ENCODE measurements around the gene OSGIN1. TPM values are rescaled to one million over a fixed set of nuclear protein-coding genes. Genes with fewer than 3 reads are reported as not detected.

The OSGIN1 gene
- total RNA-seq, 1 donor from 2014 or later: 1.1 TPM

DNA sequence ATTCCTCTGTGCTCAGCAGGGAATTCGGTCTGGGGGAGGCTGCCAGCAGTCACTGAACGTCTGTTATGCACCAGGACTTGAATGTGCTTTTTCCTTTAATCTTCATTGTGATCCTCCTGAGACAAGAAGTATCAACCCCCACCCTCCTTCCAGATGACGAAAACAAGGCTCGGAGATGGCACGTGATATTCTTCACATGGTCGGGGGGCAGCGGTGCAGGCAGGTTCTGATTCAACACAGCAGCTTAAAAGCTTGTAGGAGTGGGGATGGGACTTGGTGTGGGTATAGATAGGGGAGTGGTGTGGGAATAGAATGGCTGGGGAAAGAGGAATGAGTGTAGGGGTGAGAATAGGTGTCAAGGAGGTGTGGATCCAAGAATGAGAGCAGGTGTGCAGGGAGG, 21.4 kb downstream of the OSGIN1 start:
- TF ChIP-seq CTCF (IDR thresholded peaks at IDR 0.05; ENCODE audit: insufficient read depth, low read length, severe bottlenecking): no peak
- no peak for FAIRE-seq
- peaks cover 6% of the 10 kb centered on the region for H3K27me3 ChIP-seq (ENCODE audit: control insufficient read depth, insufficient read depth, low read length)

GRCh38 chr16:83975590-83976260, 22.7 kb downstream of the OSGIN1 start:
- DNase-seq (ENCODE audit: low read depth) (no peak), FAIRE-seq (no peak)
- Histone ChIP-seq H3K4me3 (ENCODE audit: low read depth, low read length) (no peak overlapping the region), H3K36me3 (ENCODE audit: control insufficient read depth, insufficient read depth, low read length) (no peaks in the 10 kb centered on the region), H3K27me3 (ENCODE audit: control insufficient read depth, insufficient read depth, low read length) (peaks cover 2% of the 10 kb centered on the region)
- TF ChIP-seq CTCF (IDR thresholded peaks at IDR 0.05; ENCODE audit: insufficient read depth, low read length, severe bottlenecking): no peak

More for the DNA sequence above, 21.4 kb downstream of the OSGIN1 start:
- no peaks in the 10 kb centered on the region for H3K36me3 ChIP-seq (ENCODE audit: control insufficient read depth, insufficient read depth, low read length)
- no peak overlapping the region for H3K4me3 ChIP-seq (ENCODE audit: low read depth, low read length)
- no peak for DNase-seq (ENCODE audit: low read depth)

DNA sequence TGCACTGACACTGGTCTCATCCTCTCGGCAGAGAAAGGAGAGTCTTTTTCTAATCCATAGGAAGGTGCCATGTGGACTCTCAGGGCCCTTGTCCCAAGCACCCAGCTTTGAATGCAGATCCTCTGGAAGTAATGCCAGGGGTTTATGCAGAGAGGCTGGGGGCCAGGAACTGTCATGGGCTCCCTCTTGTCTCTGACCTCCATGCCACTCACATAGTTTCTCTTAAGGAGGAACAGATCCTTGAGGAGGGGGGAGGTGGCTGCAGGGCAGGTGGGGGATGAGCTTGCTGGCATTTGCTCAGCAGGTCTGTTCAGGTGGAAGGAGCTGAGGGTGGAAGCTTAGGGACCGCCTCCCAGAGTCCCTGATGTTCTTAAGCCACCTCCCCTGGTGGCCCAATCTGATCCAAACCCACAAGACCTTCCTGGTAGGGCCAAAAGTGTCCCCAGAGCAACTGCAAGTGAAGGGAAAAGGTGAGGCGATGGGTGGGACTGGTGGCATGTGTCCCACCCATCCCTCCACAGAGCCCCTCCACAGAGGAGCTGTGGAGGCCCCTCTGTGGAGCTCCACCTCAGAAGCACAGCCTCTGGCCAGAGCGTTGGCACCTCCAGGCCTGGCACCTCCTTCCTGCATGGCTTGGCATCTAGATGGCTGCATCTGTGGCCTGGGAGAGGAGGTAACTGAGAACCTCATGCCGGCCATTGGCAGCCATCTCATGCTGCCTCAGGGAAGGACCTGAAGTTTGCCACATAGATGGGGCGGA, 24.2 kb downstream of the OSGIN1 start:
- no peak for TF ChIP-seq CTCF (IDR thresholded peaks at IDR 0.05; ENCODE audit: insufficient read depth, low read length, severe bottlenecking)
- no peaks in the 10 kb centered on the region for H3K36me3 ChIP-seq (ENCODE audit: control insufficient read depth, insufficient read depth, low read length)
- no peak for FAIRE-seq
- H3K4me3 ChIP-seq (ENCODE audit: low read depth, low read length): no peak overlapping the region
- H3K27me3 ChIP-seq (ENCODE audit: control insufficient read depth, insufficient read depth, low read length): peaks cover under 1% of the 10 kb centered on the region
- no peak for DNase-seq (ENCODE audit: low read depth)

DNA sequence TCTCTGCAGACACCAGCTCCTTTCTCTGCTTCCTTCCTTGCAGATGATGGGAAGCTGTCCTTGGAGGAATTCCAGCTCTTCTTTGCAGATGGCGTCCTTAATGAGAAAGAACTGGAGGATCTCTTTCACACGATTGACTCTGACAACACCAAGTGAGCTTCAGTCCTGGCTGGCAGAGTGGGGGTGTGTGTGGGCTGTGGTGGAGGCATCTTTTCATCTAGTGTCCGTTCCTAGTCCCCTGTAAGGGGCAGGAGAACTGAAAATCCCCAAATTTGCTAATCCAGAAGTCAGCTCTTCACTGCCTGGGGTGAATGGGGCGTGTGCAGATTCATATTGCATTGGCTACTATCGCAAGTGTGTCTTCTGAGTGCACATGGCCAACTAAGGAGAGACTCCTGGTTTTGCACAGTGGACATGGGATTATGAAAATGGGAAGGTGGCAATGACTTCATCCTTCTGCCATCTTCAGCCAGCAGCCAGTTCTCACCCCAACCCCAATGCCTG, 25.4 kb downstream of the OSGIN1 start:
- Histone ChIP-seq H3K36me3 (ENCODE audit: control insufficient read depth, insufficient read depth, low read length) (no peaks in the 10 kb centered on the region), H3K27me3 (ENCODE audit: control insufficient read depth, insufficient read depth, low read length) (no peaks in the 10 kb centered on the region), H3K4me3 (ENCODE audit: low read depth, low read length) (no peak overlapping the region)
- TF ChIP-seq CTCF (IDR thresholded peaks at IDR 0.05; ENCODE audit: insufficient read depth, low read length, severe bottlenecking): no peak
- DNase-seq (ENCODE audit: low read depth): no peak
- no peak for FAIRE-seq

DNA sequence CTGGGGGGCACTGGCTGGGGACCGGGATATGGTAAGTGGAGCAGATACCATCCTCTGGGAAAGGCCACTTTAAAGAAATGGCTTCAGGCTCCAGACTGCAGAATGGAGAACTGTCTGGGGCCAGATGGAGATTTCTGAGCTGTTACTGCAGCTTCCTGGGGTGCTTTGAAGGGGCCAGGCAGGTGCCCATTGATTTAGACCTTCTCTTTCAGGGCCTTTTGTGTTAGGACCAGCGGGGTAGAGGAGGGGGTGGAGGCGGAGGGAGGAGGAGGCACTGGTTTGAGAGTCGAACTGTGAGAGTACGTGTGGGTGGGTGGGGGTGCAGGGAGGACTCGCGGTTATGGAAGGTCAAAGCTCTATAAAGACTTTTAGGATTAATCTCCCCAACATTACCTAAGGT, 26.4 kb downstream of the OSGIN1 start:
- TF ChIP-seq CTCF (IDR thresholded peaks at IDR 0.05; ENCODE audit: insufficient read depth, low read length, severe bottlenecking): no peak
- DNase-seq (ENCODE audit: low read depth): no peak
- H3K36me3 ChIP-seq (ENCODE audit: control insufficient read depth, insufficient read depth, low read length): no peaks in the 10 kb centered on the region

More for the DNA sequence above, 26.4 kb downstream of the OSGIN1 start:
- Histone ChIP-seq H3K27me3 (ENCODE audit: control insufficient read depth, insufficient read depth, low read length) (no peaks in the 10 kb centered on the region), H3K4me3 (ENCODE audit: low read depth, low read length) (no peak overlapping the region)
- no peak for FAIRE-seq

Data from bronchial epithelial cell (primary cell).